Natural killer cell (primary cell): ENCODE measurements around the gene ST8SIA2. TPM values are rescaled to one million over a fixed set of nuclear protein-coding genes. Genes with fewer than 3 reads are reported as not detected.

Experiments
- ATAC-seq, 3 donors: fragments of 150-1000 bp in 2 of 3; fragments of 200-7000 bp in 1 of 3; cut with Tn5 transposase; 1 replicate in 1 of 3; 2 replicates in 2 of 3; pipeline ENCODE4 v1.10.0; 2021; ENCODE audit warnings: mild to moderate bottlenecking in 2 of 3, moderate library complexity in 2 of 3
- DNase-seq, 2 donors: peaks; one replicate each; pipeline versions ENCODE4 v3.0.0 to v3.0.0-alpha.2; 2013 to 2021; ENCODE audit warnings: mixed read lengths in 1 of 2
- H3K27ac ChIP-seq: one replicate; pipeline ENCODE4 v1.5.1; 2013; ENCODE audit warnings: mild to moderate bottlenecking, low read length
- H3K27me3 ChIP-seq: one replicate; pipeline ENCODE4 v1.6.1; 2013; ENCODE audit warnings: low read length; ENCODE audit not compliant: control insufficient read depth, insufficient read depth
- H3K36me3 ChIP-seq: one replicate; pipeline ENCODE4 v1.6.1; 2013; ENCODE audit warnings: low read length; ENCODE audit not compliant: control insufficient read depth, insufficient read depth
- H3K4me1 ChIP-seq: one replicate; pipeline ENCODE4 v1.6.1; 2013; ENCODE audit warnings: low read length; ENCODE audit not compliant: control insufficient read depth, insufficient read depth
- H3K4me3 ChIP-seq: one replicate; pipeline ENCODE4 v1.5.1; 2013; ENCODE audit warnings: low read length
- H3K9me3 ChIP-seq: one replicate; pipeline ENCODE4 v1.6.1; 2013; ENCODE audit warnings: low read length; ENCODE audit not compliant: control insufficient read depth, insufficient read depth
- H3K27ac Mint-ChIP-seq, 2 donors: one replicate each; pipeline ENCODE4 v1.8.0; 2022; ENCODE audit warnings: mild to moderate bottlenecking in 2 of 2, mixed read lengths in 2 of 2, moderate library complexity in 1 of 2
- H3K27me3 Mint-ChIP-seq, 2 donors: one replicate each; pipeline ENCODE4 v1.8.0; 2022; ENCODE audit warnings: low read depth in 2 of 2, mixed read lengths in 2 of 2
- H3K36me3 Mint-ChIP-seq: one replicate; pipeline ENCODE4 v1.8.0; 2022; ENCODE audit warnings: mixed read lengths
- H3K4me1 Mint-ChIP-seq, 2 donors: one replicate each; pipeline ENCODE4 v1.8.0; 2022; ENCODE audit warnings: mixed read lengths in 2 of 2
- H3K4me3 Mint-ChIP-seq: one replicate; pipeline ENCODE4 v1.8.0; 2022; ENCODE audit warnings: mild to moderate bottlenecking, moderate library complexity, mixed read lengths
- H3K9me3 Mint-ChIP-seq, 2 donors: one replicate each; pipeline ENCODE4 v1.8.0; 2022; ENCODE audit warnings: mixed read lengths in 2 of 2
- CTCF ChIP-seq: fragments of 200-600 bp; IDR thresholded peaks from one replicate; pipeline ENCODE4 v1.8.0; 2022; ENCODE audit warnings: antibody characterized with exemption
- WGBS: methylation state at CpG from one replicate; pipeline ENCODE4 v1.1.7; 2013; ENCODE audit warnings: missing lambda C conversion rate; ENCODE audit not compliant: insufficient coverage; 5-methylcytosine and 5-hydroxymethylcytosine counted together
- intact Hi-C: fragments of 100-400 bp; cut with micrococcal nuclease; formaldehyde crosslinking; loops from one replicate; pipeline ENCODE4 v1.14.2; 2022
- total RNA-seq, 4 donors: library from RNA; stranded (reverse); fragments of 120-200 nt in 1 of 4; gene quantifications; one replicate each; pipeline versions ENCODE4 v1.2.3 to v1.2.4, GENCODE V29; 2013 to 2022

Gene ST8SIA2
- total RNA-seq, 3 donors from 2014 or later (not counting 1 experiment from before 2014, with no cell fraction given) = not detected

GRCh38 chr15:92421976-92422375 is 28.3 kb downstream of the ST8SIA2 start:
- Histone ChIP-seq H3K36me3 (no peaks in the 10 kb centered on the region), H3K4me3 (no peak overlapping the region), H3K27ac (no peak overlapping the region), H3K9me3 (no peaks in the 10 kb centered on the region), H3K27me3 (peaks cover 5% of the 10 kb centered on the region), H3K4me1 (peaks cover 4% of the 10 kb centered on the region)
- H3K27me3 Mint-ChIP-seq = peaks cover 16 to 36% of the 10 kb centered on the region in 2 donors
- TF ChIP-seq CTCF = no peak
- DNase-seq = no peak
- H3K9me3 Mint-ChIP-seq = no peaks in the 10 kb centered on the region
- intact Hi-C loops = no loop called here
- WGBS = 0% methylated on average over 1 of the region's 1 CpG
- H3K27ac Mint-ChIP-seq = no peak overlapping the region
- no peak for ATAC-seq
- H3K36me3 Mint-ChIP-seq = no peaks in the 10 kb centered on the region
- H3K4me1 Mint-ChIP-seq = peaks cover 7 to 8% of the 10 kb centered on the region in 2 donors
- H3K4me3 Mint-ChIP-seq = no peak overlapping the region

DNA sequence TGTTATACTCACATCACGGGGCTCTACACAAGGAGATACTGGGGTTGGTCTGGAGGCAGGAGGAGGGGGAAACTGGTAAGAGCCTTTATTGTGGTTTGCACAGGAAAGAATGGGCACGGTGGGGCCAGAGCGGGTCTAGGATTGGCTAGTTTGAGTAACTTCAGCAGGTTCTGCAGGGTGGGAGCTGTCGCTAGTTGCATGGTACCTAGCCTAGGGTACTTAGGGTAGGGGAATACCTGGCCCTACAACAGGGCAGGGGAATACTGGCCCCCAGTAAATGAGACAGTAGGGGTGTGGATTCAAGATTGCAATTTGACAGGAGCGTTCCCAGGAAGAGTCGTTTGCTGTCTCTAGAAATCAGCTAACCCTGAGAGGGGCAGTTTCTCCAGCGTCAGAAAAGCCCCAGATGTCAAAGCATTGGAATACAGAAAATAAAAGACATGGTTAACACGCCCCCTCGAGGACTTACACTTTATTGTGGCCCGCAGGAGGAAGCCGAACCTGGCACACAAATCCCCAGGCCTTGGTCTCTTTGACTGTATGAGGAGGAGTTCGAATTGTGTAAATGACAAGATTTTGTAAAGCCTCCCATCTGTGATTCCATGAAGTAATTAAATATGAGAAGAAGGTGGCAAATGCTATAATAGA is 32.0 kb downstream of the ST8SIA2 start:
- peaks cover 7 to 8% of the 10 kb centered on the region in 2 donors for H3K4me1 Mint-ChIP-seq
- H3K36me3 Mint-ChIP-seq = no peaks in the 10 kb centered on the region

DNA sequence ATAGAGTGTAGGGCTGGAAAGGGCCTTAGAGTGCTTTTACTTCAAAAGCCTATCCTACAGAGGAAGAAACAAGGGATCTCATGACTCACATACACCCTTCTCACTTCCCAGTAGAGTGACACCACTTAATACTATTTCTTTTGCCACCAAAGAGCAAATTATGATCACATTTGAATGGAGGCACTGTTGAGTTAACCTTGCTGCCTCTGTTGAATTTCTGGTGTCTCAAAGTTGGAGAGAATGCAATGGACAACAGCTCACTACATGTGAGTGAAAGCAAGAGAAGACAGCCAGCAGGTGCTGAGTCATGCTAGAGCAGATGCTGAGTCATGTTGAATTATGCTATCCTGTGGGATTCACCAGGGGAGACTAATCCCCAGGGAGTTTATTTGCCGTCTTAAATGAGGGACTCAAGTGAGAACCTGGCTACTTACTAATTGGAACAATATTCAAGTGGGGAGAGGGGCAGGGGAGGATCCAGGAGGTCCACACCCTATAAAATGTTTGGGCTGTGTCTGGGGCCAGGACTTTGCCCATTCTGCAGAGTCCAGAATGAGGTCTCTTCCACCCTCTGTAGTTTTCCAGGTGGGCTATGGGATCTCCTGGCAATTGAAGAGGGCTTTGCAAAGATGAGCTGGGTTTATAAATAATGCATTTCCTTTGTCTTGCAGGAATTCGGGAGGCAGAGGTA is 35.8 kb downstream of the ST8SIA2 start:
- H3K9me3 ChIP-seq = no peaks in the 10 kb centered on the region
- 73% methylated on average over 2 of the region's 2 CpGs for WGBS
- H3K36me3 Mint-ChIP-seq = no peaks in the 10 kb centered on the region
- H3K27ac Mint-ChIP-seq = no peak overlapping the region
- no peak overlapping the region for H3K27ac ChIP-seq
- peaks cover 5% of the 10 kb centered on the region for H3K27me3 ChIP-seq
- DNase-seq (no peak), ATAC-seq (no peak)
- no peak for TF ChIP-seq CTCF
- intact Hi-C loops = no loop called here
- peaks cover 7 to 8% of the 10 kb centered on the region in 2 donors for H3K4me1 Mint-ChIP-seq
- H3K4me3 Mint-ChIP-seq = no peak overlapping the region
- no peaks in the 10 kb centered on the region for H3K9me3 Mint-ChIP-seq
- no peak overlapping the region for H3K4me3 ChIP-seq
- H3K27me3 Mint-ChIP-seq = peaks cover 18 to 32% of the 10 kb centered on the region in 2 donors
- H3K36me3 ChIP-seq = no peaks in the 10 kb centered on the region
- H3K4me1 ChIP-seq = peaks cover 4% of the 10 kb centered on the region

More for the DNA sequence above, 32.0 kb downstream of the ST8SIA2 start:
- H3K27me3 ChIP-seq = peaks cover 5% of the 10 kb centered on the region
- no peak overlapping the region for H3K4me3 ChIP-seq
- TF ChIP-seq CTCF = no peak
- Mint-ChIP-seq H3K27ac (no peak overlapping the region), H3K4me3 (no peak overlapping the region), H3K9me3 (no peaks in the 10 kb centered on the region), H3K27me3 (peaks cover 19 to 49% of the 10 kb centered on the region in 2 donors)
- no peak overlapping the region for H3K27ac ChIP-seq
- no peaks in the 10 kb centered on the region for H3K36me3 ChIP-seq
- no peak for DNase-seq
- H3K9me3 ChIP-seq = no peaks in the 10 kb centered on the region
- 44% methylated on average over 12 of the region's 12 CpGs for WGBS
- intact Hi-C loops = no loop called here
- H3K4me1 ChIP-seq = peaks cover 4% of the 10 kb centered on the region
- ATAC-seq = no peak
